ENCODE results near the gene ZCCHC18.

The ZCCHC18 gene

GRCh38 chrX:104134583-104135261 is 22.4 kb downstream of the ZCCHC18 start:
- DNase-seq, result no peak

- DNase-seq, result no peak
Measured at GRCh38 chrX:104135677-104136076, 23.4 kb downstream of the ZCCHC18 start.

DNA sequence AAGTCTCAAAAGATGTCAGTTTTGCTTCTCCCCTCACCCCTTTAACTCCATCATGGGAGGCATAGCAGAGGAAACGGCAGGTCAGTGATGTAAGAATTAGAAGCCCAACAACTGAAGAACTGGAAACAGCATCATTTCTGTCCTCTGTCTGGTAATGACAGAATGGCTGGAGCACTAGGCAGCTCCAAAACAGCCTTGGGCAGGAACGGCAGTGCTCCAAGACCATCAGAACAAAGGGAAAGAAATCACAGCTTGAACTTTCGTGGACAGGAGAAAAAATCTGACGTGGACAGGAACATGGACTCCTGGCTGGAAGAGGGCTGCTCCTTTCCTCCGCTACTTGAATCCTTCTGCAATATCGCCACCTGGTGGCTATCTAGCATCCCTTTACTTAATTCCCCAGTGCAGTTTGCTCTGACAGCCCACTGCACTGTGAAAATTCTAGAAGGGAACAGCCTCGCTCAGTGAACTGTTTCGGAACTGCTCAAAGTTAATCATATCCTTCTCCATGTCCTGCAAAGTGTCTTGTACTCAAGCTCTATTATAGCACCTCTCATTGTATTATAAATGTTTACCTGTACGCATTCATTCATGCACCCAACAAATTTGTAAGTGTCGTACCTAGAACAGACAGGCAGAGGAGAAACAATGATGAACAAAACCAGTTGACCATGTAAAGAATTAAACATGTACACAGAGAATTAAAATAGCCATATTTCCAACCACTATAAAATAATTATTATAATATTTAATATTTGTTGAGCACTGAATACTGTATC is 24.1 kb downstream of the ZCCHC18 start:
- DNase-seq, result peak; percentile 42

- no peak for DNase-seq
Measured at GRCh38 chrX:104137496-104137895, 25.2 kb downstream of the ZCCHC18 start.

DNA sequence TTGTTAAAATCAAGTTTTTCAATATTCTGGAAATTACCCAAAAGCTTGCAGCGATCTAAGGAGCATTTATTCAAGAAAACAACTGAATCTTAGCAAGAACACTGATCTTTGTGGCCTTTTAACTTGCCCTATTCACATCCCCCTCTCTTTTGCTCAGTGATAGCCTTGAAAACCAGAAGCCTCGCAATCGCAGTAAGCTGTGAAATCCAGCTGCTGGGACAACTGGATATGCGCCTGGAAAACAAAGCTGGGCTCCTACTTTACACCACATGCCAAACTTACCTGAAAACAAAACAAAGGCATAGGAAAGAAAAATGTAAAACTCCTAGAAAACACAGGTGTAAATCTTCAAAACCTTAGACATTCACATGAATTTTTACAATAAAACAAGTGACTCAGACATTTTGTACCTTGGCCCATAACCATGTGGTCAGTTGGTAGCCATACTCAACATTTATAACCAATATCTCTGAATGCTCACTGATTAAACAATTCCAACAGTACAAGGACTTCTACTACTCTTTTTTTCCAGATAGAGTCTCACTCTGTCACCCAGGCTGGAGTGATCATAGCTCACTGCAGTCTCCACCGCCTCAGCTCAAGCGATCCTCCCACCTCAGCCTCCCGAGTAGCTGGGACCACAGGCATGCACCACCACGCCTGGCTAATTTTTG is 28.9 kb downstream of the ZCCHC18 start:
- DNase-seq, result no peak

GRCh38 chrX:104151037-104151436 is 38.7 kb downstream of the ZCCHC18 start:
- no peak for DNase-seq

- peak; percentile 75 for DNase-seq
Measured at GRCh38 chrX:104156630-104157529, 44.6 kb downstream of the ZCCHC18 start, which contains the start of gene SLC25A53. Gene SLC25A53 (minus strand): TSS chrX:104157009. CDS start chrX:104105257, 51,752 bp downstream.

Measured in DMS 273 treated with DMSO at 0.1 percent for 48 hours (cell line).